Gastroesophageal sphincter (tissue), 3 donors: ENCODE measurements around the gene EIPR1.

Experiments
- CTCF ChIP-seq, 4 experiments: fragments of 200-600 bp in 2 of 4; fragments of 450-650 bp in 2 of 4; sonication (generic) in 1 of 4; IDR thresholded peaks; one replicate each; pipeline ENCODE4 v1.5.1; 2017 to 2019; ENCODE audit warnings: antibody characterized with exemption in 4 of 4, mild to moderate bottlenecking in 2 of 4, moderate library complexity in 2 of 4
- EP300 ChIP-seq: sonication (generic); formaldehyde crosslinking; IDR thresholded peaks from one replicate; pipeline ENCODE4 v1.6.1; 2017; ENCODE audit warnings: antibody characterized with exemption, mild to moderate bottlenecking
- POLR2A ChIP-seq, 2 donors: fragments of 450-650 bp; IDR thresholded peaks; one replicate each; pipeline ENCODE4 v1.6.1; 2017; ENCODE audit warnings: antibody characterized with exemption in 2 of 2, mild to moderate bottlenecking in 2 of 2, moderate library complexity in 1 of 2

DNA sequence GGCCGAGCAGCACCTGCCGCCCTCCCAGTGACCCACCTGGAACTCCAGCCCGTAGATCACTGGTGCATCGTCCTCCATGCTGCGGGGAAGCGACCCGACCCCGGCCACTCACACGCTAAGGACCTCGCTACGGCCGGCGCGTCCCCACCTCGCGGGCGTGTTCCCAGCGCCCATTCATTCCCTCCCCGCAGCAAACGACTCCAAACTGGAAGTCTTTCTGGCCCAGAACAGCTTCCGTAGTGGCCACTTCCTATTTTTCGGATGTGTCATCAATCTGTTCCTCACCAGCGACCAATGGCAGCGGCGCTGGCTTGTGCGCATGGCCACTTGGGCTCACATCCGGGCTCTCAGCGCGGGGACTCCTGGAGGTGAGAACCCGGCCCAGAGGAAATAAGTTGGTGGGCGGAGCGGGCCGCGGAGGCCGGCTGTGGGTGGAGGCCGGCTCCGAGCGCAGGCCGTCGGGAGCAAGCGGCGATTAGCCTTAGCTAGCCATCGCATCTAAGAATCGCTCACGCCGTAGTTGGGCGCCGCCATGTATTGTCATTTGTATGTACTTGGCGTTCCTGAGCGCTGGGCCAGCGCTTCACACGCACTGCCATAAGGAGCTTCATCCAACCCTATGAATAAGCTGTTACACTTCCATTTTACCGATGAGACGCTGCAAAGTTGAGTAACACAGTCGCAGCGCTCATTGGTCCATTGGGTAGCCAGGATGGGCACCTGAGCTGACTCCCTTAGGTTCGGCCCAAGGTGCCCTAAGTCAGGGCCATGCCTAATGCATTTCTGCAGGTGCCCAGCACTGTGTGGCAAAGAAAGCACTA lies at the start of gene EIPR1:
- TF ChIP-seq POLR2A (IDR thresholded peaks at IDR 0.05) (peak; percentile 63 to 75), CTCF (IDR thresholded peaks at IDR 0.05) (peak in 2 of 4 experiments; percentile 12 to 46), EP300 (no peak)
